ENCODE data around the gene ZNF583.
A peak's percentile ranks its signal among the peaks of the same experiment; 100 is the strongest.

The ZNF583 gene

GRCh38 chr19:56403764-56404704 is at the start of gene ZNF583:
Gene ZNF583 (plus strand): TSS chr19:56404332. CDS start chr19:56407115, 2,783 bp downstream.
- no peaks in the 10 kb centered on the region for H3K27me3 Mint-ChIP-seq (ENCODE audit: low read depth)
- H3K36me3 Mint-ChIP-seq (ENCODE audit: low read depth) = peaks cover 48% of the 10 kb centered on the region
- H3K9me3 Mint-ChIP-seq = peaks cover 77% of the 10 kb centered on the region
- H3K27ac Mint-ChIP-seq = peak within 1 kb of the TSS; percentile 94
- peaks cover 14% of the 10 kb centered on the region for H3K4me1 Mint-ChIP-seq (ENCODE audit: low read depth)
- H3K4me3 Mint-ChIP-seq = peak within 1 kb of the TSS; percentile 83

- no peaks in the 10 kb centered on the region for H3K4me1 Mint-ChIP-seq (ENCODE audit: low read depth)
- no peak overlapping the region for H3K27ac Mint-ChIP-seq
- H3K4me3 Mint-ChIP-seq = no peak overlapping the region
- peaks cover 4% of the 10 kb centered on the region for H3K36me3 Mint-ChIP-seq (ENCODE audit: low read depth)
- no peaks in the 10 kb centered on the region for H3K27me3 Mint-ChIP-seq (ENCODE audit: low read depth)
- peaks cover 45% of the 10 kb centered on the region for H3K9me3 Mint-ChIP-seq
These were observed 48.6 kb upstream of the ZNF583 start for GRCh38 chr19:56355517-56355916.

GRCh38 chr19:56356944-56357343 is 47.2 kb upstream of the ZNF583 start:
- Mint-ChIP-seq H3K27ac (no peak overlapping the region), H3K4me3 (no peak overlapping the region), H3K9me3 (peaks cover 56% of the 10 kb centered on the region), H3K36me3 (ENCODE audit: low read depth) (peaks cover 4% of the 10 kb centered on the region), H3K27me3 (ENCODE audit: low read depth) (no peaks in the 10 kb centered on the region), H3K4me1 (ENCODE audit: low read depth) (no peaks in the 10 kb centered on the region)

- Mint-ChIP-seq H3K9me3 (peaks cover 75% of the 10 kb centered on the region), H3K27ac (no peak overlapping the region), H3K27me3 (ENCODE audit: low read depth) (no peaks in the 10 kb centered on the region), H3K4me1 (ENCODE audit: low read depth) (no peaks in the 10 kb centered on the region), H3K4me3 (no peak overlapping the region), H3K36me3 (ENCODE audit: low read depth) (peaks cover 5% of the 10 kb centered on the region)
These were observed 43.3 kb upstream of the ZNF583 start for GRCh38 chr19:56360841-56361240.

- peak overlapping the region; percentile 65 for H3K27ac Mint-ChIP-seq
- H3K4me1 Mint-ChIP-seq (ENCODE audit: low read depth) = peaks cover 7% of the 10 kb centered on the region
- peaks cover 66% of the 10 kb centered on the region for H3K9me3 Mint-ChIP-seq
These were observed 36.1 kb upstream of the ZNF583 start for GRCh38 chr19:56367829-56368711.

GRCh38 chr19:56369886-56370676 is 34.1 kb upstream of the ZNF583 start:
- Mint-ChIP-seq H3K27ac (no peak overlapping the region), H3K9me3 (peaks cover 68% of the 10 kb centered on the region), H3K4me3 (no peak overlapping the region), H3K27me3 (ENCODE audit: low read depth) (no peaks in the 10 kb centered on the region), H3K36me3 (ENCODE audit: low read depth) (peaks cover 36% of the 10 kb centered on the region), H3K4me1 (ENCODE audit: low read depth) (peaks cover 7% of the 10 kb centered on the region)

More at GRCh38 chr19:56367829-56368711, 36.1 kb upstream of the ZNF583 start:
- Mint-ChIP-seq H3K4me3 (peak overlapping the region; percentile 85), H3K36me3 (ENCODE audit: low read depth) (peaks cover 20% of the 10 kb centered on the region), H3K27me3 (ENCODE audit: low read depth) (no peaks in the 10 kb centered on the region)

- H3K4me3 Mint-ChIP-seq = no peak overlapping the region
- H3K27me3 Mint-ChIP-seq (ENCODE audit: low read depth) = no peaks in the 10 kb centered on the region
- H3K9me3 Mint-ChIP-seq = peaks cover 70% of the 10 kb centered on the region
- H3K4me1 Mint-ChIP-seq (ENCODE audit: low read depth) = peaks cover 7% of the 10 kb centered on the region
- no peak overlapping the region for H3K27ac Mint-ChIP-seq
- peaks cover 53% of the 10 kb centered on the region for H3K36me3 Mint-ChIP-seq (ENCODE audit: low read depth)
These were observed 31.9 kb upstream of the ZNF583 start for GRCh38 chr19:56372281-56372680.

- H3K36me3 Mint-ChIP-seq (ENCODE audit: low read depth) = peaks cover 41% of the 10 kb centered on the region
- H3K27ac Mint-ChIP-seq = no peak overlapping the region
- H3K9me3 Mint-ChIP-seq = peaks cover 68% of the 10 kb centered on the region
- no peaks in the 10 kb centered on the region for H3K27me3 Mint-ChIP-seq (ENCODE audit: low read depth)
- H3K4me1 Mint-ChIP-seq (ENCODE audit: low read depth) = no peaks in the 10 kb centered on the region
- no peak overlapping the region for H3K4me3 Mint-ChIP-seq
These were observed 26.8 kb upstream of the ZNF583 start for GRCh38 chr19:56377105-56377924.

GRCh38 chr19:56383826-56384605 is 20.1 kb upstream of the ZNF583 start:
- Mint-ChIP-seq H3K27me3 (ENCODE audit: low read depth) (no peaks in the 10 kb centered on the region), H3K9me3 (peaks cover 66% of the 10 kb centered on the region), H3K4me1 (ENCODE audit: low read depth) (no peaks in the 10 kb centered on the region), H3K4me3 (no peak overlapping the region), H3K36me3 (ENCODE audit: low read depth) (peaks cover 7% of the 10 kb centered on the region), H3K27ac (no peak overlapping the region)

- Mint-ChIP-seq H3K4me1 (ENCODE audit: low read depth) (peaks cover 4% of the 10 kb centered on the region), H3K4me3 (peak within 1 kb of the TSS; percentile 90), H3K36me3 (ENCODE audit: low read depth) (peaks cover 12% of the 10 kb centered on the region), H3K27me3 (ENCODE audit: low read depth) (no peaks in the 10 kb centered on the region), H3K9me3 (peaks cover 77% of the 10 kb centered on the region), H3K27ac (peak within 1 kb of the TSS; percentile 93)
These were observed 10.8 kb upstream of the ZNF583 start, which contains the start of gene ZNF582 for GRCh38 chr19:56393119-56394012. Gene ZNF582 (minus strand): TSS chr19:56393534. CDS start chr19:56391752, 1,782 bp downstream.

- peaks cover 17% of the 10 kb centered on the region for H3K36me3 Mint-ChIP-seq (ENCODE audit: low read depth)
- H3K4me3 Mint-ChIP-seq = no peak overlapping the region
- peaks cover 84% of the 10 kb centered on the region for H3K9me3 Mint-ChIP-seq
- H3K27ac Mint-ChIP-seq = no peak overlapping the region
- no peaks in the 10 kb centered on the region for H3K27me3 Mint-ChIP-seq (ENCODE audit: low read depth)
- H3K4me1 Mint-ChIP-seq (ENCODE audit: low read depth) = peaks cover 5% of the 10 kb centered on the region
These were observed 5.3 kb upstream of the ZNF583 start for GRCh38 chr19:56398809-56399208.

GRCh38 chr19:56400485-56400884 is 3.6 kb upstream of the ZNF583 start:
- H3K4me1 Mint-ChIP-seq (ENCODE audit: low read depth) = peaks cover 14% of the 10 kb centered on the region
- no peak overlapping the region for H3K4me3 Mint-ChIP-seq
- H3K27me3 Mint-ChIP-seq (ENCODE audit: low read depth) = no peaks in the 10 kb centered on the region
- H3K27ac Mint-ChIP-seq = no peak overlapping the region
- peaks cover 80% of the 10 kb centered on the region for H3K9me3 Mint-ChIP-seq
- peaks cover 27% of the 10 kb centered on the region for H3K36me3 Mint-ChIP-seq (ENCODE audit: low read depth)

Measured in T-helper 1 cell treated with Interleukin-12 subunit alpha and Interleukin-12 subunit beta and Interleukin-4 antibody, amounts not matched to agents 30 μg/mL and 1 μg/mL, for 36 hours (primary cell).